ENCODE data around the gene CFAP410.

CFAP410 gene

GRCh38 chr21:44301141-44301540, 38.0 kb downstream of the CFAP410 start:
- in situ Hi-C loops (cut with MboI; ENCODE audit: low sequenced_read_pairs) = no loop called here

DNA sequence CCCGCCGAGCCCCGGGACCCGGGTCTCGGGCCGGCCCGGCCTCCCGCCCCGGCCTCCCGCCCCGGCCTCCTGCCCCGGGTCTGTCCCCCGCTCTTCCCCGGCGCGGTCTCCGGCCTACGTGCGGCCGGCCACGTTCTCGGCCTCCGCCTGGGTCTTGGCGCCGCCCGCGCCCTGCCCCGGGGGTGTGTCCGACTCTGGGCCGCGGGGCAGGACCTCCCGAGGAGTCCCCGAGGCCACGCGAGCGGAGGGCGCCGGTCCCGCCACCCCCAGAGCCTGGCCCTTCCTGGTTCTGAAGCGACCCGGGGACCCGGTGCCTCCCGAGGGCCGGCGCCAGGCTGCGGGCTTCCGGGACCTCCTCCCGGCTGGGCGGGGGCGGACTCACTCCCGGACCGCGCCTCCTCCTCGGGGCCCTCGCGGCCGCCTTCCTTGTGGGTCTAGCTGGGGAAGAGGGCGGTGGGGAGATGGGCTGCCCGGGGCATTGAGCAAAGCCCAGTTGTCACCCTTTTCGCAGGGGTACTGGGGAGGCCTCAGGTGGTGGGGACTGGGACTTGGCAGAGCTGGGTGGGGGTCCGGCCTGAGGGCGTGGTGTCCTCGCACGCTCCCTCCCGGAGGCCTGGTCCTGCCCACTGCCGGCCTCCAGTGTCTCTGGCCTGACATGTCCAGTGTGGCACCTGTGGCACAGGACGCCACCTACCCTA, 38.8 kb downstream of the CFAP410 start:
- in situ Hi-C loops (cut with MboI; ENCODE audit: low sequenced_read_pairs) = no loop called here

DNA sequence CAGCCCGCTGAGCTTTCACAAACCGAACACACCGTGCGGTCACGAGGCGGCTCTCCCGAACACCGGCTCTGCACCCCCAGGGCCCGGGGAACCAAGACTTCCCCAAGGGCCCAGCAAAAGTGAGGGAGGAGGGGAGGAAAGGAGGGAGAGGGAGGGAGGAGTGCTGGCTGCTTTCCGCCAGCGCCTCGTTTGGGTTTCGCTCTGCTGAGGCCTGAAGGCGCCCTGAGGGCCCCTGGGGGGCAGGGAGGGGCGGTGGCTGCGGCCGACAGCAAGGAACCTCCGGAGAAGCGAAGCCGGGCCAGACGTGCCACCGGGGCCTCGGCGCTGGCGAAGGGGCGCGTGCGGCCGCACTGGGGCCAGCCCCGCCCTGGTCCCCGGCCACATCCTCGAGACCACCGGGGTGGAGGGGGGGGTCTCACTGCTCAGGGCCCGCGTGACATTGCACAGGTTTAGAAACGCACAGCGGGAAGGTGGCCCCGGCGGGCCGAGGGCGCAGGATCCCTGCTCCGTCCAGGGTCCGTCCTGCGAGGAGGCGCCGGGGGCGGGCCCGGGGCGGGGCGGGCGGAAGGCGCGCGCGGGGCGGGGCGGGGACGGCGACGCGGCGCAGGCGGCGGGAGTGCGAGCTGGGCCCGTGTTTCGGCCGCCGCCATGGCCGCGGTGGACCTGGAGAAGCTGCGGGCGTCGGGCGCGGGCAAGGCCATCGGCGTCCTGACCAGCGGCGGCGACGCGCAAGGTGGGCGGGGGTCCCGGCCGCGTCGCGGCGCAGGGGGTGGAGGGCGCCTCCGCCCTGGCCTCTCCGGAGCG, 39.5 kb downstream of the CFAP410 start, which contains the start of gene PFKL:
Gene PFKL, plus strand, starts transcription at position 596 of the 804 bp plus-strand sequence. Its CDS starts 53 bp downstream, at position 649.
- in situ Hi-C loops (cut with MboI; ENCODE audit: low sequenced_read_pairs) = no loop called here

GRCh38 chr21:44299085-44299457, 40.1 kb downstream of the CFAP410 start:
- in situ Hi-C loops (cut with MboI; ENCODE audit: low sequenced_read_pairs) = no loop called here

GRCh38 chr21:44298301-44298700, 40.9 kb downstream of the CFAP410 start:
- in situ Hi-C loops (cut with MboI; ENCODE audit: low sequenced_read_pairs) = no loop called here

DNA sequence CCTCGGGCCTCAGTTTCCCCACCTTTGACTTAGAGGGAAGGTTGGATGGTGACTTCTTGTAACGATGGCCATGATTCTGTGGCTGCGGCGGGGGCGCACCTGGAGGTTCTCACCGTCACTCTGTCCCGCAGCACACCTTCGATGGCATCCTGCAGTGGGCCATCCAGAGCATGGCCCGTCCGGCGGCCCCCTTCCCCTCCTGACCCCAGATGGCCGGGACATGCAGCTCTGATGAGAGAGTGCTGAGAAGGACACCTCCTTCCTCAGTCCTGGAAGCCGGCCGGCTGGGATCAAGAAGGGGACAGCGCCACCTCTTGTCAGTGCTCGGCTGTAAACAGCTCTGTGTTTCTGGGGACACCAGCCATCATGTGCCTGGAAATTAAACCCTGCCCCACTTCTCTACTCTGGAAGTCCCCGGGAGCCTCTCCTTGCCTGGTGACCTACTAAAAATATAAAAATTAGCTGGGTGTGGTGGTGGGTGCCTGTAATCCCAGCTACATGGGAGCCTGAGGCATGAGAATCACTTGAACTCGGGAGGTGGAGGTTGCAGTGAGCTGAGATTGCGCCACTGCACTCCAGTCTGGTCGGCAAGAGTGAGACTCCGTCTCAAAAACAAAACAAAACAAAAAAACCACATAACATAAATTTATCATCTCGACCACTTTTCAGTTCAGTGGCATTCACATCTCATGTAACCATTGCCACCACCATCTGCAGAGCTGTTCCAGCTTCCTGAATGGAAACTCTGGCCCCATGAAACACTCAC, 41.5 kb downstream of the CFAP410 start:
- in situ Hi-C loops (cut with MboI; ENCODE audit: low sequenced_read_pairs) = no loop called here

DNA sequence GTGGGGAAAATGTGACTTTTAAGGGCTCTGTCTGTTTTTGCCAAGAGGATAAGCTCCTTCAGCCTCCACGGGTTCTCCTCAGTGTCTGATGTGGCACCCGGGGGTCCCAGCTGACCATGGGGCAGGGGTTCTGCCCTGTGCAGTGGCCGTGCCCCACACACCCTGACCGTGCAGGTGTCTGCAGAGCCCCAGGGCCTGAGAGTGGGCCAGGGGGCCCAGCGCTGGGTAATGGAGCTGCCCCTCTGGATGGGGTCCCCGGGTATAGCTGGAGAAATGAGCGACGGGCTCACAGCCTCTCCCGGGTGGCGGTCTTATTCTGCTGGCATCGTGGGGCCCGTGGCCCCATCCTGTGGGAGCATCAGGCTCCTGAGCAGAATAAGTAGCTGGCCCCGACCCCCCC, 42.3 kb downstream of the CFAP410 start:
- in situ Hi-C loops (cut with MboI; ENCODE audit: low sequenced_read_pairs) = no loop called here

- in situ Hi-C loops (cut with MboI; ENCODE audit: low sequenced_read_pairs) = no loop called here
These were observed 43.1 kb downstream of the CFAP410 start for GRCh38 chr21:44296103-44296519.

GRCh38 chr21:44295646-44296045, 43.5 kb downstream of the CFAP410 start:
- in situ Hi-C loops (cut with MboI; ENCODE audit: low sequenced_read_pairs) = no loop called here

DNA sequence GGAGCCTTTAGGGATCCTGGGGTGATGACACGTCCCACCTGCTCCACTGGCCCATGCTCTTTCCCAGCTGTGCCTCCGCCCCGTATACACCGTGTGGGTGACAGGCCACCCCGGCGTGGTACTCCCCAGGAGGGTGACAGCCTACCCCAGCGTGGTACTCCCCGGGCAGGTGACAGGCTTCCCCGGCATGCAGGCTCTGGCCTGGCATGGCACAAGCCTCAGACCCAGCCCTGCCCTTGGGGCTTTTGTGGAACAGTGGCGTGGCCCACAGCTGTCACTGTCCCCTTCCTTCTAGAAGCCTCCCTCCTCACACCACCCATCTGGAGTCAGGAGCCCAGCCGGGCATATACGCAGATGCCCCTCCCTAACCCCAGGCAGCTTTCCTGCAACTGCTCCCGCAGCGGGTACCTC, 44.0 kb downstream of the CFAP410 start:
- in situ Hi-C loops (cut with MboI; ENCODE audit: low sequenced_read_pairs) = no loop called here

- in situ Hi-C loops (cut with MboI; ENCODE audit: low sequenced_read_pairs) = no loop called here
These were observed 44.6 kb downstream of the CFAP410 start for GRCh38 chr21:44294391-44295162.

GRCh38 chr21:44293551-44294231, 45.5 kb downstream of the CFAP410 start:
- in situ Hi-C loops (cut with MboI; ENCODE audit: low sequenced_read_pairs) = no loop called here

DNA sequence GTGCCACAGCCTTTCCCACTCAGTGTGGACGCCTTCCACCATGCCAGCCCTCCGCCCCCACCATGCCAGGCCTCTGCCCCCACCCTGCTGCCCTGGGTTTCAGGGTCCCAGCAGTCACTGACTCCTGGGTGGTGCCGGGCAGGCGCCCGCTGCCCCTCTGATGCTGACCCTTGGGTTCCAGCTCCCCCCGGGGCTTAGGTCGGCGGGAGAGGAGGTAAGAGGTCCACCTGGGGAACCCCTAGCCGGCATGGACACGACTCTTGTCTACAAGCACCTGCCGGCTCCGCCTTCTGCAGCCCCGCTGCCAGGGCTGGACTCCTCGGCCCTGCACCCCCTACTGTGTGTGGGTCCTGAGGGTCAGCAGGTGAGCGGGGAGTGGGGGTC, 46.4 kb downstream of the CFAP410 start:
- in situ Hi-C loops (cut with MboI; ENCODE audit: low sequenced_read_pairs) = no loop called here

DNA sequence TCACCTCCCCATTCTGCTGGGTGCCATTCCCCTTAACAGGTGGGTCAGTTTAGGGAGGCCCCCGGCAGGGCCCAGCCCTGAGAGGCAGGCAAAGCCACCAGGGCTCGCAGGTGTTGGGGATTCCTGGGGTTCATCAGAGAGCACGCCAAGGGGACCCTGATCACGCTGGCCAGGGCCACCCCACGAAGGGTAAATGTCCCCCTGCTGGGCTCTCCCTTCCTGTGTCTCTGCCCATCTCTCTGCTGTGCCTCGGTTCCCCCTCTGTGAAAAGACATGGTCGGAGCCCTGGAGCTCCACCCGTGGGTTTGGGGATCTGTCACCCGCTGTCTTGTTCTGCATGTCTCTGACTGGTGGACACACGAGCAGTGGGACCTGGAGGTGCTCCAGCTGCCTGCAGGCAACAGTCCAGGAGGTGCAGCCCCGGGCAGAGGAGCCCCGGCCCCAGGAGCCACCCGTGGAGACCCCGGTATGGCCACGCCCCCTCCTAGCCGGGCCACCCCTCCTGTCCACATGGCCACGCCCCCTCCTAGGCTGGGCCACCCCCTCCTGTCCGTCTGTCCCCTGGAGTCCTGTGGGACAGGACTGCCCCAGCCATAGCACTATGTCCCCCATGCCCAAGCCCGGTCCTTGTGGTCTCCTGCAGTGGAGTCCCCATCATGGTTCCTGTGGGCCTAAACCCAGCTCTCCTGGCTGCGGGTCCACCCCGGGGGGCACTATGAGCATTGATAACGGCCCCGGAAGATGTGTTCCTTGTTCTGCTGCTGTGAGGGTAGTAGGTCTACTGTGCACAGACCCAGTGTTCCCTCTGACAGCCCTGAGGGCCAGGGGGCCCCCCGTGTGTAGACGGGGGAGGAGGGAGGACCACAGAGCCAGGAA, 47.0 kb downstream of the CFAP410 start:
- in situ Hi-C loops (cut with MboI; ENCODE audit: low sequenced_read_pairs) = no loop called here

GRCh38 chr21:44291078-44291935, 47.9 kb downstream of the CFAP410 start:
- in situ Hi-C loops (cut with MboI; ENCODE audit: low sequenced_read_pairs) = no loop called here

- in situ Hi-C loops (cut with MboI; ENCODE audit: low sequenced_read_pairs) = no loop called here
These were observed 48.7 kb downstream of the CFAP410 start for GRCh38 chr21:44290327-44291077.

DNA sequence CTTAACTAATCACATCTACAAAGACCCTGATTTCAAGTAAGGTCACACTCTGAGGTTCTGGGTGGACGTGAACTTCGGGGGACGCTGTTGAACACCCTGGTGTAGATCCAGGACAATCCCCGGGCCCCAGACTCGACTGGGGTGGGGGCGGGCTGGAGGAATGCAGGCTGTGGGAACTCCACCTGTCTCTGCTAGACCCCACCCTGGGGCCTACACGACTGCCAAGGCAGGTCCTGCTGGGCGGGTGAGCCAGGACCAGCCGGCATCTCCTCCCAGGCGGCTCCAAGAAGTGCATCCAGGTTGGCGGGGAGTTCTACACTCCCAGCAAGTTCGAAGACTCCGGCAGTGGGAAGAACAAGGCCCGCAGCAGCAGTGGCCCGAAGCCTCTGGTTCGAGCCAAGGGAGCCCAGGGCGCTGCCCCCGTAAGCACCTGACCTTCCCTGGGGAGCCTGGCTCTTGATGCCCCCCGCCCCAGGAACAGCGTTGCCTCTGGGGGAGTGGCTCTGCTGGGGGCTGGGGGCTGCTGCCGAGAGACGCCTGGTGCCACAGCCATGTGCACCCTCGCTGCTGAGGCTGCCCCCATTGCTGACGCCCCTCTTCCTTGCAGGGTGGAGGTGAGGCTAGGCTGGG, 49.7 kb downstream of the CFAP410 start:
- in situ Hi-C loops (cut with MboI; ENCODE audit: low sequenced_read_pairs) = no loop called here
